BJ (cell line): ENCODE data around the gene DNAJC16. TPM values are rescaled to one million over a fixed set of nuclear protein-coding genes. Genes with fewer than 3 reads are reported as not detected.
A peak's percentile ranks its signal among the peaks of the same experiment; 100 is the strongest.

Experiments
- CTCF ChIA-PET: fragments of 350-600 bp; formaldehyde crosslinking; extraction: SDS; loops from one replicate; lab custom pipeline; 2021; ENCODE audit warnings: antibody characterized with exemption, inconsistent platforms; lab: Yijun Ruan, JAX
- POLR2A ChIA-PET: fragments of 300-600 bp; sonication (Branson Sonifier 250); formaldehyde crosslinking; extraction: SDS; loops from one replicate; lab custom pipeline; 2021; ENCODE audit warnings: antibody characterized with exemption; lab: Charles Lee
- DNase-seq: peaks from one replicate; pipeline ENCODE4 v3.0.0-alpha.2; 2011; ENCODE audit warnings: low read depth
- H3K27me3 ChIP-seq: 2 replicates; pipeline ENCODE4 v1.6.0; 2011; ENCODE audit warnings: low read length; ENCODE audit not compliant: control insufficient read depth, insufficient read depth
- H3K36me3 ChIP-seq: 2 replicates; pipeline ENCODE4 v1.5.1; 2011; ENCODE audit warnings: low read length; ENCODE audit not compliant: control insufficient read depth, insufficient read depth
- H3K4me3 ChIP-seq: 2 replicates; pipeline ENCODE4 v1.5.1; 2011; ENCODE audit warnings: low read depth, mild to moderate bottlenecking, control low read depth, low read length
- CTCF ChIP-seq: IDR thresholded peaks from 2 replicates; pipeline ENCODE4 v1.5.1; 2011; ENCODE audit warnings: low read depth, mild to moderate bottlenecking, control low read depth, inconsistent platforms, low read length, moderate library complexity; ENCODE audit not compliant: insufficient read depth
- polyA plus RNA-seq: library from polyadenylated mRNA; depleted of rRNA; stranded (reverse); fragments of >200 nt; gene quantifications from 2 replicates; pipeline ENCODE4 v1.2.3, GENCODE V29; 2011

The DNAJC16 gene
- polyA plus RNA-seq, 1 experiment: 12.3 TPM

GRCh38 chr1:15524283-15525049 lies 2.2 kb upstream of the DNAJC16 start:
- POLR2A ChIA-PET: interaction anchor here (0.9 kb wide), 1 partner anchor 241 kb away, joined by 19 read pairs; no protein-coding TSS in a partner anchor
- CTCF ChIA-PET: no interaction called here
- no peak for TF ChIP-seq CTCF
- Histone ChIP-seq H3K36me3 (no peaks in the 10 kb centered on the region), H3K4me3 (peak overlapping the region; percentile 82), H3K27me3 (no peaks in the 10 kb centered on the region)
- DNase-seq: peak; percentile 75

DNA sequence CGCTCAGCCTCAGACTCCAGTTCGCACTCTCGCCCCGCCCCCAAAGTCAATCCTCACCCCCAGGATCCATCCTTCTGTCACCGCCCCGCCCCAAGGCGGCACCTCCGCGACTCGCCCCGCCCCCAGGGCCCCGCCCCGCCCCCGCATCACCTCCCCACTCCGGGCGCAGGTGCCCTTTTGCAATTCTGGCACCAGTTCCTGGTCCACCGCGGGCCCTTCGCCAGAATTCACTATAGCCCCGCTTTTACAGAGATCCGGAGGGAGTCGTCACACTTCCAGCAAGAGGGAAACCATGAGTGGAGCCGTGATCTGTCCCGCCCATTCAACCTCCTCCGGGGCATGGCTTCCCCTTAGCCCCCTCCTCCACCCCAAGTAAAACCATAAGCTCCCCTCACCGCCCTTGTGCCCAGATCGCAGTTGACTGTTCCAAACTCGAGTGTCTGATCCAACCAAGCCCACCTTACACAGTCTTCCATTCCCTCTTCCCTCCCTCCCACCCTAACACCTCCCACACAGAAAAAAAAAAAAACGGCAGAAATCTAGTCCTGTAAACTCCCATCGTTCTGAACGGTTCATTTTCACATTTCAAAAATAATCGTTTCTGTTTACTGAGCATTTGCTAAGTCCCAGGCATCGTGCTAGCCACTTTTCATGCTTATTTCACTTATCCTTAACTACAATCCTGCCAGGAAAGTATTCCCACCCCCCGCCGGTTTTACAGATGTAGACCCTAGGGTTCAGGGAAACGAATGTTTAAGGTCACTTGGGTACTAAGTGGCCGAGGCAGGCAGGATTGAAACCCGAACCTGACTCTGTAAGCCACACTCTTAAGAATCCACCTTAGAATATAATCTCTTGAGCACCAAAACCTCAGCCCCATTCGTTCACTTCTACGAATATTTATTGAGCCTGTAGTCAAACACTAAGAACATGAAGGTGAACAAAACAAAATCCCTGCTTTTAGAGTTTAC lies 1.3 kb upstream of the DNAJC16 start:
- no peak for TF ChIP-seq CTCF
- H3K4me3 ChIP-seq: peak overlapping the region; percentile 57
- POLR2A ChIA-PET: interaction anchor here (0.5 to 0.6 kb wide), 2 partner anchors 262 to 310 kb away, joined by 3 to 4 read pairs; no protein-coding TSS in a partner anchor
- H3K36me3 ChIP-seq: no peaks in the 10 kb centered on the region
- H3K27me3 ChIP-seq: no peaks in the 10 kb centered on the region
- CTCF ChIA-PET: no interaction called here
- DNase-seq: no peak

- ChIA-PET CTCF (no interaction called here), POLR2A (interaction anchor here (0.5 kb wide), 1 partner anchor 261 kb away, joined by 4 read pairs; no protein-coding TSS in a partner anchor)
- Histone ChIP-seq H3K36me3 (no peaks in the 10 kb centered on the region), H3K27me3 (no peaks in the 10 kb centered on the region), H3K4me3 (peak overlapping the region; percentile 57)
- no peak for DNase-seq
- TF ChIP-seq CTCF: no peak
These were observed 593 bp upstream of the DNAJC16 start for GRCh38 chr1:15526021-15526489.

DNA sequence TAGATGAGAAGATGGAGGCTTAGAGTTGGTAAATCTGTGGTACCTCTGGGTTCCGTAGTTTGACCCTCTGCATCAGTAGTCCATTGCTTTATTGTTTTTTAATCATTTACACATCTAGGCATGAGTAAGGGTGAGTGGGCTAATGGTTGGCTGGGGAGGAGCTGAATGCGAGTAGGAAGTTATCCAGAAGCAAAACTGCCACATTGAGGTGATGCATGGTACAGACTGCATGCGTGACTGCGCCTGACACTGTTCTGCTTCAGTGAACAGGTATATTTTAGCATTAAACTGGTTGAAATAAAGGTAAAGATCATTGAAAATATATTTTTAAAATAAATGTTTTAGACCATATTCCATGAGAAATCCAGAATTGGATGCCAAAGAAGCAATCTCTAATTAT lies 4.4 kb downstream of the DNAJC16 start:
- CTCF ChIA-PET: no interaction called here
- DNase-seq: no peak
- POLR2A ChIA-PET: no interaction called here
- Histone ChIP-seq H3K4me3 (no peak overlapping the region), H3K36me3 (peaks cover 2% of the 10 kb centered on the region; the same call in 1 of the 2 replicates), H3K27me3 (no peaks in the 10 kb centered on the region)
- no peak for TF ChIP-seq CTCF
